ENCODE measurements around the gene CYP27B1. TPM values are rescaled to one million over a fixed set of nuclear protein-coding genes. Genes with fewer than 3 reads are reported as not detected.

Gene CYP27B1
- total and polyA plus RNA-seq, 2 experiments from 2014 or later, result 1.1 to 2.7 TPM

GRCh38 chr12:57723630-57723962 lies 43.3 kb downstream of the CYP27B1 start:
- Histone ChIP-seq H3K4me3 (no peak overlapping the region), H3K79me2 (replicated peaks; ENCODE audit: insufficient read depth) (no peaks in the 10 kb centered on the region), H3F3A (replicated peaks; ENCODE audit: low read depth) (no peaks in the 10 kb centered on the region), H2AFZ (no peak overlapping the region), H4K20me1 (replicated peaks; ENCODE audit: insufficient read depth) (no peaks in the 10 kb centered on the region), H3K4me1 (ENCODE audit: insufficient read depth) (no peaks in the 10 kb centered on the region), H3K27me3 (ENCODE audit: insufficient read depth) (peaks cover 56% of the 10 kb centered on the region), H3K27ac (ENCODE audit: low read depth) (no peak overlapping the region), H3K9me2 (ENCODE audit: insufficient read depth) (no peaks in the 10 kb centered on the region), H3K36me3 (ENCODE audit: insufficient read depth) (peaks cover 6% of the 10 kb centered on the region; the same call in 1 of the 2 replicates), H3K4me2 (no peak overlapping the region)
- no peak for DNase-seq (ENCODE audit: low spot score)
- H3K27me3 Mint-ChIP-seq (ENCODE audit: insufficient read depth, low read depth, poor library complexity), result peaks cover 54% of the 10 kb centered on the region
- ATAC-seq, result no peak
- H3K9me3 Mint-ChIP-seq, result no peaks in the 10 kb centered on the region
- H3K4me1 Mint-ChIP-seq, result peaks cover 15% of the 10 kb centered on the region
- TF ChIP-seq POLR2AphosphoS5 (IDR thresholded peaks at IDR 0.05; ENCODE audit: low read depth) (no peak), EZH2phosphoT487 (IDR thresholded peaks at IDR 0.05; ENCODE audit: unreplicated experiment) (no peak), JUNB (IDR thresholded peaks at IDR 0.05; ENCODE audit: unreplicated experiment) (no peak), ZNF331 (CRISPR knock-in tag; IDR thresholded peaks at IDR 0.05; ENCODE audit: low read depth) (no peak), ETS1 (IDR thresholded peaks at IDR 0.05) (no peak), NANOG (IDR thresholded peaks at IDR 0.05; ENCODE audit: borderline replicate concordance) (no peak), CTCF (conservative IDR thresholded peaks at IDR 0.05; ENCODE audit: low read depth in 2 of 2) (no peak), ZNF114 (CRISPR knock-in tag; IDR thresholded peaks at IDR 0.05) (no peak), CREB1 (CRISPR knock-in tag; IDR thresholded peaks at IDR 0.05; ENCODE audit: low read depth) (no peak)
- H3K27ac Mint-ChIP-seq, result no peak overlapping the region
- H3K36me3 Mint-ChIP-seq (ENCODE audit: low read depth), result peaks cover 10% of the 10 kb centered on the region; the same call in 2 of the 3 replicates
- H3K4me3 Mint-ChIP-seq, result no peak overlapping the region

- ATAC-seq (no peak), DNase-seq (ENCODE audit: low spot score) (no peak)
- peaks cover 50% of the 10 kb centered on the region for H3K27me3 ChIP-seq (ENCODE audit: insufficient read depth)
- H3K4me1 ChIP-seq (ENCODE audit: insufficient read depth), result no peaks in the 10 kb centered on the region
- H3K4me3 ChIP-seq, result no peak overlapping the region
- H3K36me3 ChIP-seq (ENCODE audit: insufficient read depth), result peaks cover 6% of the 10 kb centered on the region; the same call in 1 of the 2 replicates
- H3K9me2 ChIP-seq (ENCODE audit: insufficient read depth), result no peaks in the 10 kb centered on the region
- H2AFZ ChIP-seq, result no peak overlapping the region
- no peaks in the 10 kb centered on the region for H3K9me3 Mint-ChIP-seq
- peaks cover 14% of the 10 kb centered on the region for H3K36me3 Mint-ChIP-seq (ENCODE audit: low read depth)
- H3K4me2 ChIP-seq, result no peak overlapping the region
- no peak overlapping the region for H3K27ac Mint-ChIP-seq
- H3K4me3 Mint-ChIP-seq, result no peak overlapping the region
- no peak overlapping the region for H3K27ac ChIP-seq (ENCODE audit: low read depth)
- peaks cover 48% of the 10 kb centered on the region for H3K27me3 Mint-ChIP-seq (ENCODE audit: insufficient read depth, low read depth, poor library complexity)
- H3F3A ChIP-seq (replicated peaks; ENCODE audit: low read depth), result no peaks in the 10 kb centered on the region
- H3K4me1 Mint-ChIP-seq, result peaks cover 15% of the 10 kb centered on the region
- no peaks in the 10 kb centered on the region for H4K20me1 ChIP-seq (replicated peaks; ENCODE audit: insufficient read depth)
- no peaks in the 10 kb centered on the region for H3K79me2 ChIP-seq (replicated peaks; ENCODE audit: insufficient read depth)
- TF ChIP-seq ZNF114 (CRISPR knock-in tag; IDR thresholded peaks at IDR 0.05) (no peak), ETS1 (IDR thresholded peaks at IDR 0.05) (no peak), ZNF462 (CRISPR knock-in tag; IDR thresholded peaks at IDR 0.05) (no peak), JUNB (IDR thresholded peaks at IDR 0.05; ENCODE audit: unreplicated experiment) (no peak), ZNF331 (CRISPR knock-in tag; IDR thresholded peaks at IDR 0.05; ENCODE audit: low read depth) (no peak), POLR2AphosphoS5 (IDR thresholded peaks at IDR 0.05; ENCODE audit: low read depth) (no peak)
Observed at GRCh38 chr12:57722716-57723629, 43.9 kb downstream of the CYP27B1 start.
